D721Med (cell line): ENCODE data around the gene AGAP1.

Experiments
- DNase-seq: peaks from one replicate; pipeline ENCODE4 v3.0.0; 2011; ENCODE audit warnings: low spot score; ENCODE audit not compliant: insufficient read length
- FAIRE-seq: peaks from 2 replicates; lab custom pipeline; 2011; peaks lifted over from hg19 to GRCh38; lab: Jason Lieb, UNC
- TF ChIP-seq, protein P1 (sequence below): IDR thresholded peaks from 2 replicates; pipeline ENCODE4 v1.5.1; 2012; ENCODE audit warnings: mild to moderate bottlenecking, control low read depth; ENCODE audit not compliant: insufficient read depth; ENCODE audit errors: missing control alignments

AGAP1 gene

GRCh38 chr2:236173729-236174607, 680.1 kb downstream of the AGAP1 start:
- no peak for DNase-seq

GRCh38 chr2:236175548-236176150, 681.8 kb downstream of the AGAP1 start:
- no peak for FAIRE-seq

More at GRCh38 chr2:236173729-236174607, 680.1 kb downstream of the AGAP1 start:
- TF ChIP-seq, protein P1, sequence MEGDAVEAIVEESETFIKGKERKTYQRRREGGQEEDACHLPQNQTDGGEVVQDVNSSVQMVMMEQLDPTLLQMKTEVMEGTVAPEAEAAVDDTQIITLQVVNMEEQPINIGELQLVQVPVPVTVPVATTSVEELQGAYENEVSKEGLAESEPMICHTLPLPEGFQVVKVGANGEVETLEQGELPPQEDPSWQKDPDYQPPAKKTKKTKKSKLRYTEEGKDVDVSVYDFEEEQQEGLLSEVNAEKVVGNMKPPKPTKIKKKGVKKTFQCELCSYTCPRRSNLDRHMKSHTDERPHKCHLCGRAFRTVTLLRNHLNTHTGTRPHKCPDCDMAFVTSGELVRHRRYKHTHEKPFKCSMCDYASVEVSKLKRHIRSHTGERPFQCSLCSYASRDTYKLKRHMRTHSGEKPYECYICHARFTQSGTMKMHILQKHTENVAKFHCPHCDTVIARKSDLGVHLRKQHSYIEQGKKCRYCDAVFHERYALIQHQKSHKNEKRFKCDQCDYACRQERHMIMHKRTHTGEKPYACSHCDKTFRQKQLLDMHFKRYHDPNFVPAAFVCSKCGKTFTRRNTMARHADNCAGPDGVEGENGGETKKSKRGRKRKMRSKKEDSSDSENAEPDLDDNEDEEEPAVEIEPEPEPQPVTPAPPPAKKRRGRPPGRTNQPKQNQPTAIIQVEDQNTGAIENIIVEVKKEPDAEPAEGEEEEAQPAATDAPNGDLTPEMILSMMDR = no peak
- no peak for FAIRE-seq

DNA sequence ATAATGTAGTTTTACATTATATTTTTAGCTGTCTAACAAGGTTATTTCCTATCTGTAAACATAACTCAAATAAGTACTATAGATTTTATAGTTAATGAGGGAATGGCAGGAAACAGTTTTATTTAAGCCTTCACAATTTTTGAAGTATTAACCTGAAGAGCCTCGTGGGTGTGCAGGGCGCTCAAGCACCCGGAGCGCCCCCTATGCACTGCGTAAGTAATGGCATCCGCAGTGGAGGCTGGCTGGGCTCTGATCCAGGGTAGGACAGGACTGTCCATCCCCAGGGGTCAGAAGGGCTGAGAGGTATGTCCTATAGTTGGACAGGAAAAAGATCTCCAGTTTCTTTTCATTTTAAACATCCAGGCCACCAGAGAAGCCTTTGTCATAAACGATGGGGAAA, 682.6 kb downstream of the AGAP1 start:
- TF ChIP-seq, protein P1 = peak; percentile 56
- FAIRE-seq (no peak), DNase-seq (no peak)

More at GRCh38 chr2:236175548-236176150, 681.8 kb downstream of the AGAP1 start:
- TF ChIP-seq, protein P1 = no peak
- no peak for DNase-seq

DNA sequence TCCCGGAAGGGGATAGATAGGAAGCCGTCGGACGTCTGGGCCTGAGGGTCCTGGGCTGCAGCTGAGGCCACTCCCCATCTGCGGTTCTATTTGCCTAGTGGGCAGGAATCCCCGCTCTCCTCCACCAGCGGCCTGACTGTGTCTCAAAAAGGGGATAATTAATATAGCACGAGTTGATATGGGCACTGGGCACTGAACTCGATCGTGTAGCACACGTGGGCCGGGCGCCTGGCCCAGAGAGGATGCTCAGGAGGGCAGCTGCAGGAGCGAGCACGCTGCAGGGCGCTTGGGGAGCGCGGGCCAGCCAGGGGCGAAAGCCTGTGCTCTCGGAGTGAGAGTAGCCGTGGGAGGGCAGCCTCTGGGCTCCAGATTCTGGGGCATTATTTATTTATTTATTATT, 683.1 kb downstream of the AGAP1 start:
- TF ChIP-seq, protein P1 = no peak
- DNase-seq (no peak), FAIRE-seq (no peak)

- TF ChIP-seq, protein P1 = peak; percentile 50
- DNase-seq (no peak), FAIRE-seq (no peak)
These were observed 683.7 kb downstream of the AGAP1 start for GRCh38 chr2:236177604-236177966.

GRCh38 chr2:236177967-236178889, 684.4 kb downstream of the AGAP1 start:
- TF ChIP-seq, protein P1 = peak; percentile 74
- no peak for FAIRE-seq
- DNase-seq = no peak
